Mucosa of rectum (tissue), 2 donors: ENCODE measurements around the gene DPP6.

Experiments used
- H3K27ac ChIP-seq, 2 donors: one replicate each; pipeline ENCODE4 v1.7.0; 2013; ENCODE audit warnings: inconsistent platforms in 2 of 2, low read depth in 2 of 2, low read length in 2 of 2
- H3K27me3 ChIP-seq, 2 donors: one replicate each; pipeline ENCODE4 v1.7.0; 2013; ENCODE audit warnings: low read length in 2 of 2; ENCODE audit not compliant: control insufficient read depth in 2 of 2, insufficient read depth in 2 of 2
- H3K36me3 ChIP-seq, 2 donors: one replicate each; pipeline ENCODE4 v1.7.0; 2013; ENCODE audit warnings: low read length in 2 of 2; ENCODE audit not compliant: control insufficient read depth in 2 of 2, insufficient read depth in 2 of 2
- H3K4me1 ChIP-seq, 2 donors: one replicate each; pipeline ENCODE4 v1.7.0; 2013; ENCODE audit warnings: low read length in 2 of 2, mild to moderate bottlenecking in 1 of 2; ENCODE audit not compliant: control insufficient read depth in 2 of 2, insufficient read depth in 2 of 2
- H3K4me3 ChIP-seq, 2 donors: one replicate each; pipeline ENCODE4 v1.7.0; 2013; ENCODE audit warnings: low read length in 2 of 2
- H3K9ac ChIP-seq, 2 donors: one replicate each; pipeline ENCODE4 v1.7.0; 2013; ENCODE audit warnings: low read length in 2 of 2, low read depth in 1 of 2, mild to moderate bottlenecking in 1 of 2
- H3K9me3 ChIP-seq, 2 donors: one replicate each; pipeline ENCODE4 v1.7.0; 2013; ENCODE audit warnings: low read length in 2 of 2; ENCODE audit not compliant: control insufficient read depth in 2 of 2
- donor health status: healthy.
- donor health status: Normal muscosa, but diverticular disease.

DPP6 gene

GRCh38 chr7:154791611-154792010, 739.4 kb downstream of the DPP6 start:
- H3K27ac ChIP-seq, result no peak overlapping the region
- no peak overlapping the region for H3K9ac ChIP-seq
- H3K4me1 ChIP-seq, result no peaks in the 10 kb centered on the region
- no peak overlapping the region for H3K4me3 ChIP-seq
- H3K36me3 ChIP-seq, result no peaks in the 10 kb centered on the region
- H3K9me3 ChIP-seq, result no peaks in the 10 kb centered on the region
- H3K27me3 ChIP-seq, result no peaks in the 10 kb centered on the region

- Histone ChIP-seq H3K4me1 (no peaks in the 10 kb centered on the region), H3K4me3 (no peak overlapping the region), H3K9ac (no peak overlapping the region), H3K9me3 (no peaks in the 10 kb centered on the region), H3K27ac (no peak overlapping the region), H3K36me3 (no peaks in the 10 kb centered on the region), H3K27me3 (no peaks in the 10 kb centered on the region)
These were observed 740.3 kb downstream of the DPP6 start for GRCh38 chr7:154792436-154793055.

- Histone ChIP-seq H3K27ac (no peak overlapping the region), H3K9me3 (no peaks in the 10 kb centered on the region), H3K4me1 (no peaks in the 10 kb centered on the region), H3K4me3 (peak overlapping the region in 1 of 2 donors; percentile 2), H3K36me3 (no peaks in the 10 kb centered on the region), H3K27me3 (no peaks in the 10 kb centered on the region), H3K9ac (no peak overlapping the region)
These were observed 742.1 kb downstream of the DPP6 start for GRCh38 chr7:154794147-154794780.

- Histone ChIP-seq H3K27me3 (no peaks in the 10 kb centered on the region), H3K4me3 (no peak overlapping the region), H3K9ac (no peak overlapping the region), H3K9me3 (no peaks in the 10 kb centered on the region), H3K4me1 (no peaks in the 10 kb centered on the region), H3K27ac (no peak overlapping the region), H3K36me3 (no peaks in the 10 kb centered on the region)
These were observed 742.8 kb downstream of the DPP6 start for GRCh38 chr7:154795014-154795413.

- H3K9ac ChIP-seq, result no peak overlapping the region
- no peaks in the 10 kb centered on the region for H3K9me3 ChIP-seq
- H3K27me3 ChIP-seq, result no peaks in the 10 kb centered on the region
- H3K27ac ChIP-seq, result no peak overlapping the region
- H3K4me1 ChIP-seq, result no peaks in the 10 kb centered on the region
- no peaks in the 10 kb centered on the region for H3K36me3 ChIP-seq
- no peak overlapping the region for H3K4me3 ChIP-seq
These were observed 743.2 kb downstream of the DPP6 start for GRCh38 chr7:154795437-154795836.

- Histone ChIP-seq H3K9me3 (no peaks in the 10 kb centered on the region), H3K27ac (no peak overlapping the region), H3K27me3 (no peaks in the 10 kb centered on the region), H3K36me3 (no peaks in the 10 kb centered on the region), H3K9ac (no peak overlapping the region), H3K4me1 (no peaks in the 10 kb centered on the region), H3K4me3 (no peak overlapping the region)
These were observed 752.3 kb downstream of the DPP6 start for GRCh38 chr7:154804449-154804848.

GRCh38 chr7:154812027-154812426, 759.8 kb downstream of the DPP6 start:
- no peak overlapping the region for H3K9ac ChIP-seq
- no peak overlapping the region for H3K27ac ChIP-seq
- no peak overlapping the region for H3K4me3 ChIP-seq

GRCh38 chr7:154817224-154817896, 765.2 kb downstream of the DPP6 start:
- Histone ChIP-seq H3K9me3 (peaks cover 0 to 4% of the 10 kb centered on the region in 2 donors), H3K4me3 (no peak overlapping the region), H3K27ac (no peak overlapping the region), H3K36me3 (no peaks in the 10 kb centered on the region), H3K4me1 (no peaks in the 10 kb centered on the region), H3K27me3 (no peaks in the 10 kb centered on the region), H3K9ac (no peak overlapping the region)

More at GRCh38 chr7:154812027-154812426, 759.8 kb downstream of the DPP6 start:
- Histone ChIP-seq H3K27me3 (no peaks in the 10 kb centered on the region), H3K36me3 (no peaks in the 10 kb centered on the region), H3K9me3 (peaks cover 3 to 10% of the 10 kb centered on the region in 2 donors), H3K4me1 (no peaks in the 10 kb centered on the region)

GRCh38 chr7:154827007-154827406, 774.8 kb downstream of the DPP6 start:
- no peaks in the 10 kb centered on the region for H3K9me3 ChIP-seq
- H3K36me3 ChIP-seq, result no peaks in the 10 kb centered on the region
- no peaks in the 10 kb centered on the region for H3K27me3 ChIP-seq
- H3K4me1 ChIP-seq, result no peaks in the 10 kb centered on the region
- H3K9ac ChIP-seq, result no peak overlapping the region
- no peak overlapping the region for H3K4me3 ChIP-seq
- no peak overlapping the region for H3K27ac ChIP-seq

- Histone ChIP-seq H3K36me3 (no peaks in the 10 kb centered on the region), H3K27ac (no peak overlapping the region), H3K9ac (no peak overlapping the region), H3K4me3 (no peak overlapping the region), H3K27me3 (no peaks in the 10 kb centered on the region), H3K4me1 (no peaks in the 10 kb centered on the region), H3K9me3 (no peaks in the 10 kb centered on the region)
These were observed 780.5 kb downstream of the DPP6 start for GRCh38 chr7:154832557-154833138.
